GM12878 (cell line): ENCODE measurements around the gene CAMKMT. TPM values are rescaled to one million over a fixed set of nuclear protein-coding genes. Genes with fewer than 3 reads are reported as not detected.

ENCODE experiments used
- ATAC-seq: fragments of 200-7000 bp; cut with Tn5 transposase; 3 replicates; pipeline ENCODE4 v1.9.1; 2020; ENCODE audit warnings: mild to moderate bottlenecking, moderate library complexity
- BruUV-seq: library from RNA; stranded (reverse); fragments of 400-500 nt; replicated peaks from 2 replicates; lab custom pipeline; 2021; lab: Mats Ljungman, UMichigan
- CTCF ChIA-PET: fragments of 300-600 bp; sonication (Branson Sonifier 250); formaldehyde crosslinking; extraction: SDS; loops from one replicate; lab custom pipeline; 2021; ENCODE audit warnings: inconsistent platforms; lab: Yijun Ruan, JAX
- POLR2A ChIA-PET: fragments of 350-600 bp; formaldehyde crosslinking; extraction: SDS; loops from one replicate; lab custom pipeline; 2021; ENCODE audit warnings: inconsistent platforms; lab: Charles Lee
- RAD21 ChIA-PET: fragments of 300-600 bp; sonication (Branson Sonifier 250); formaldehyde crosslinking; loops from one replicate; lab custom pipeline; 2023; ENCODE audit warnings: antibody characterized with exemption; ENCODE audit not compliant: unreplicated experiment; lab: Charles Lee
- SMC1A ChIA-PET: fragments of 300-600 bp; sonication (Branson Sonifier 250); formaldehyde crosslinking; loops from one replicate; lab custom pipeline; 2023; ENCODE audit not compliant: unreplicated experiment, uncharacterized antibody; lab: Charles Lee
- DNase-seq: peaks from one replicate; pipeline ENCODE4 v3.0.0-alpha.2; 2011; ENCODE audit warnings: low read depth, low spot score
- FAIRE-seq: peaks from 3 replicates; lab custom pipeline; 2011; peaks lifted over from hg19 to GRCh38; lab: Jason Lieb, UNC
- H2AFZ ChIP-seq: 2 replicates; pipeline ENCODE4 v1.6.0; 2011; ENCODE audit warnings: low read depth, low read length, control low read depth; ENCODE audit not compliant: control insufficient read depth
- H3K27ac ChIP-seq: 2 replicates; pipeline ENCODE4 v1.5.1; 2011; ENCODE audit warnings: control low read depth; ENCODE audit not compliant: control insufficient read depth, insufficient read depth
- H3K27me3 ChIP-seq, 2 experiments: replicated peaks in 1 of 2; 2 replicates each; pipeline versions ENCODE4 v1.6.0 to v1.6.1; 2011; ENCODE audit warnings: low read length in 1 of 2; ENCODE audit not compliant: control insufficient read depth in 2 of 2, insufficient read depth in 2 of 2
- H3K36me3 ChIP-seq, 2 experiments: 2 replicates each; pipeline ENCODE4 v1.5.1; 2011; ENCODE audit warnings: low read length in 1 of 2; ENCODE audit not compliant: control insufficient read depth in 2 of 2, insufficient read depth in 2 of 2
- H3K4me1 ChIP-seq: 2 replicates; pipeline ENCODE4 v1.6.1; 2011; ENCODE audit warnings: mild to moderate bottlenecking, low read length, moderate library complexity, mixed read lengths; ENCODE audit not compliant: control insufficient read depth, insufficient read depth
- H3K4me2 ChIP-seq: 2 replicates; pipeline ENCODE4 v1.6.0; 2011; ENCODE audit warnings: control low read depth; ENCODE audit not compliant: control insufficient read depth, insufficient read depth
- H3K4me3 ChIP-seq: fragments of 200-600 bp; sonication (generic); 2 replicates; pipeline ENCODE4 v1.5.1; 2016
- H3K79me2 ChIP-seq: 2 replicates; pipeline ENCODE4 v1.6.0; 2011; ENCODE audit warnings: low read length; ENCODE audit not compliant: control insufficient read depth, insufficient read depth
- H3K9ac ChIP-seq: 2 replicates; pipeline ENCODE4 v1.8.0; 2011; ENCODE audit warnings: low read length, control low read depth, mixed read lengths; ENCODE audit not compliant: control insufficient read depth, insufficient read depth
- H3K9me3 ChIP-seq: replicated peaks from 3 replicates; pipeline ENCODE4 v1.5.1; 2011; ENCODE audit warnings: mild to moderate bottlenecking, low read length; ENCODE audit not compliant: control insufficient read depth, insufficient read depth
- H4K20me1 ChIP-seq: 2 replicates; pipeline ENCODE4 v1.6.0; 2011; ENCODE audit not compliant: control insufficient read depth, insufficient read depth
- BHLHE40 ChIP-seq, 2 experiments: fragments of 450-650 bp in 1 of 2; IDR thresholded peaks; 2 replicates each; pipeline ENCODE4 v1.6.1; 2011 to 2017; ENCODE audit warnings: low read depth in 2 of 2, borderline replicate concordance in 1 of 2, improper control_type of control experiment in 1 of 2, low read length in 1 of 2, mild to moderate bottlenecking in 1 of 2
- CHD4 ChIP-seq: fragments of 200-600 bp; sonication (generic); IDR thresholded peaks from 2 replicates; pipeline ENCODE4 v1.6.1; 2016; ENCODE audit warnings: mild to moderate bottlenecking
- CTCF ChIP-seq, 3 experiments: IDR thresholded peaks in 2 of 3; conservative IDR thresholded peaks in 1 of 3; 2 replicates each; pipeline ENCODE4 v1.5.1; 2011; ENCODE audit warnings: low read depth in 3 of 3, low read length in 3 of 3, mild to moderate bottlenecking in 3 of 3, control low read depth in 2 of 3, moderate library complexity in 2 of 3, inconsistent platforms in 1 of 3, mixed read lengths in 1 of 3; ENCODE audit not compliant: control insufficient read depth in 2 of 3, insufficient read depth in 1 of 3; ENCODE audit errors: extremely low read depth in 1 of 3
- DPF2 ChIP-seq: fragments of 450-650 bp; IDR thresholded peaks from 2 replicates; pipeline ENCODE4 v1.6.1; 2017; ENCODE audit warnings: mild to moderate bottlenecking
- MYB ChIP-seq: fragments of 150-350 bp; IDR thresholded peaks from 2 replicates; pipeline ENCODE4 v1.6.1; 2014; ENCODE audit warnings: mild to moderate bottlenecking, low read depth, low read length, borderline replicate concordance
- POLR2A ChIP-seq: IDR thresholded peaks from 2 replicates; pipeline ENCODE4 v1.6.1; 2011; ENCODE audit warnings: low read depth, mild to moderate bottlenecking, low read length
- POU2F2 ChIP-seq: IDR thresholded peaks from 3 replicates; pipeline ENCODE4 v1.6.1; 2011; ENCODE audit warnings: low read depth, mild to moderate bottlenecking, low read length, borderline replicate concordance
- SMARCA5 ChIP-seq: fragments of 450-650 bp; IDR thresholded peaks from 2 replicates; pipeline ENCODE4 v1.6.1; 2017; ENCODE audit warnings: mild to moderate bottlenecking
- SP1 ChIP-seq: IDR thresholded peaks from one replicate; pipeline ENCODE4 v1.6.1; 2011; ENCODE audit warnings: low read depth, low read length
- SREBF1 ChIP-seq: IDR thresholded peaks from 2 replicates; pipeline ENCODE4 v1.6.1; 2012; ENCODE audit warnings: mild to moderate bottlenecking, low read length
- USF1 ChIP-seq: IDR thresholded peaks from 2 replicates; pipeline ENCODE4 v1.6.1; 2011; ENCODE audit warnings: borderline replicate concordance, low read depth, mild to moderate bottlenecking, moderate library complexity, mixed read lengths, low read length; ENCODE audit not compliant: insufficient read depth; ENCODE audit errors: extremely low read length
- ZBED1 ChIP-seq: IDR thresholded peaks from 2 replicates; pipeline ENCODE4 v1.6.1; 2016; ENCODE audit warnings: borderline replicate concordance
- ZNF274 ChIP-seq: IDR thresholded peaks from one replicate; pipeline ENCODE4 v1.8.0; 2011; ENCODE audit not compliant: insufficient read length, insufficient read depth
- WGBS: methylation state at CpG from one replicate; pipeline ENCODE4 v1.1.6; 2016; ENCODE audit warnings: low lambda C conversion rate; ENCODE audit not compliant: insufficient replicate concordance, insufficient coverage; ENCODE audit errors: missing lambda C conversion rate; 5-methylcytosine and 5-hydroxymethylcytosine counted together
- in situ Hi-C: fragments of 300-500 bp; cut with MboI; formaldehyde crosslinking; loops from 9 replicates; pipeline ENCODE4 v1.14.3; 2018; ENCODE audit warnings: mixed read lengths
- intact Hi-C: fragments of 100-400 bp; cut with micrococcal nuclease; formaldehyde crosslinking; loops from one replicate; pipeline ENCODE4 v1.14.2; 2022; ENCODE audit not compliant: unreplicated experiment
- polyA plus RNA-seq, 11 experiments: library from polyadenylated mRNA; depleted of rRNA in 4 of 11; unstranded in 6 of 11; stranded (reverse) in 5 of 11; fragments of >200 nt; fragmentation: Nextera tagmentation in 4 of 11; fragmentation: Illumina TruSeq in 1 of 11; extraction: Ambion mirVana in 4 of 11; extraction: Trizol in 1 of 11; gene quantifications; 1 replicate in 1 of 11; 2 replicates in 10 of 11; pipeline versions ENCODE4 v1.2.1 to v1.2.3, GENCODE V29; 2011 to 2016; ENCODE audit warnings: inconsistent platforms in 2 of 11, missing spikeins in 2 of 11, low read depth in 1 of 11
- total RNA-seq, 4 experiments: library from RNA; depleted of rRNA in 3 of 4; stranded (reverse); fragments of >200 nt in 3 of 4; fragmentation: Illumina TruSeq in 1 of 4; extraction: Trizol in 1 of 4; gene quantifications; 2 replicates each; pipeline versions ENCODE4 v1.2.1 to v1.2.3, GENCODE V29; 2013 to 2021
- TF ChIP-seq, protein P1 (sequence below): fragments of 450-650 bp; IDR thresholded peaks from 2 replicates; pipeline ENCODE4 v1.6.1; 2017; ENCODE audit warnings: mild to moderate bottlenecking, low read depth, inconsistent platforms; ENCODE audit not compliant: poor library complexity, severe bottlenecking

CAMKMT gene
- total and polyA plus RNA-seq, 10 of the 15 experiments (the other 5 are each of a cell fraction or from before 2014, with no cell fraction given), result 2.7 to 16.0 (median 11.8) TPM

DNA sequence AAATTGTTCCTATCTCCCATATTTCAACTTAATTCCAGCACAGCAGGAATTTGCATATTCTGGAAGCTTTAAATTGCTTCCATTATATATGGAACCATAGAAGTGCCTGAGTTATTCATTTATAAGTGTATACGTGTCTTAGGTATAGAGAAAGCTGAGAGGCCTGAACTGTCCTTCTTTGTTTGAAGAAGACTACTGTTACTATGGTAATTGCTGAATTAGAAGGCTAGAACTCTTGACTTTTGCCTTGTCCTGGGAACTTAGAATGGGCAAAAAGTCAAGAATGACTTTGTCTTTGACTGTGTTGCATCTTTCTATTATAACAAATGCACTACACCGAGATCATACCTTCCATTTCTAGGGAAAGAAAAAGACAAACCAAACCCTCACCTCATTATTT, 15.7 kb downstream of the CAMKMT start:
- intact Hi-C loops, result no loop called here
- H2AFZ ChIP-seq, result no peak overlapping the region
- BruUV-seq, result no TSS peak
- FAIRE-seq, result no peak
- H4K20me1 ChIP-seq, result no peaks in the 10 kb centered on the region
- H3K9me3 ChIP-seq, result no peaks in the 10 kb centered on the region
- no peaks in the 10 kb centered on the region for H3K27me3 ChIP-seq
- no peak overlapping the region for H3K9ac ChIP-seq
- H3K79me2 ChIP-seq, result no peaks in the 10 kb centered on the region
- no peak overlapping the region for H3K4me3 ChIP-seq
- ChIA-PET RAD21 (interaction anchor here (0.6 kb wide), 1 partner anchor 14 kb away, joined by 5 read pairs; no protein-coding TSS in a partner anchor), POLR2A (interaction anchor here (2.2 kb wide), 1 partner anchor 15 kb away, joined by 8 read pairs; the partner anchor contains the start of genes CAMKMT and PREPL), SMC1A (interaction anchor here (0.6 to 1.5 kb wide), 5 partner anchors 10 to 30 kb away, joined by 3 read pairs; no protein-coding TSS in a partner anchor), CTCF (interaction anchor here (0.6 to 1.8 kb wide), 6 partner anchors 11 to 393 kb away, joined by 3 to 6 read pairs (median 3); no protein-coding TSS in a partner anchor)
- H3K4me1 ChIP-seq, result no peaks in the 10 kb centered on the region
- no peak for DNase-seq
- in situ Hi-C loops, result no loop called here
- no peak for ATAC-seq
- H3K4me2 ChIP-seq, result no peak overlapping the region
- WGBS, result 93% methylated on average over 2 of the region's 2 CpGs
- H3K36me3 ChIP-seq, result peaks cover 0 to 3% of the 10 kb centered on the region in 2 experiments; a peak in 1 of 4 replicates
- TF ChIP-seq CHD4 (no peak), BHLHE40 (IDR thresholded peaks at IDR 0.05; ENCODE audit: borderline replicate concordance in 1 of 2, low read depth in 2 of 2, low read length in 1 of 2) (no peak), MYB (no peak), POLR2A (no peak), ZBED1 (no peak), SMARCA5 (no peak), CTCF (IDR thresholded peaks at IDR 0.05 in 2 of 3, conservative IDR thresholded peaks at IDR 0.05 in 1 of 3; ENCODE audit: control insufficient read depth in 2 of 3, extremely low read depth in 1 of 3, insufficient read depth in 1 of 3, low read depth in 3 of 3, low read length in 3 of 3) (no peak), POU2F2 (no peak), USF1 (no peak), SREBF1 (no peak), DPF2 (no peak), ZNF274 (no peak), SP1 (no peak)
- TF ChIP-seq, protein P1, sequence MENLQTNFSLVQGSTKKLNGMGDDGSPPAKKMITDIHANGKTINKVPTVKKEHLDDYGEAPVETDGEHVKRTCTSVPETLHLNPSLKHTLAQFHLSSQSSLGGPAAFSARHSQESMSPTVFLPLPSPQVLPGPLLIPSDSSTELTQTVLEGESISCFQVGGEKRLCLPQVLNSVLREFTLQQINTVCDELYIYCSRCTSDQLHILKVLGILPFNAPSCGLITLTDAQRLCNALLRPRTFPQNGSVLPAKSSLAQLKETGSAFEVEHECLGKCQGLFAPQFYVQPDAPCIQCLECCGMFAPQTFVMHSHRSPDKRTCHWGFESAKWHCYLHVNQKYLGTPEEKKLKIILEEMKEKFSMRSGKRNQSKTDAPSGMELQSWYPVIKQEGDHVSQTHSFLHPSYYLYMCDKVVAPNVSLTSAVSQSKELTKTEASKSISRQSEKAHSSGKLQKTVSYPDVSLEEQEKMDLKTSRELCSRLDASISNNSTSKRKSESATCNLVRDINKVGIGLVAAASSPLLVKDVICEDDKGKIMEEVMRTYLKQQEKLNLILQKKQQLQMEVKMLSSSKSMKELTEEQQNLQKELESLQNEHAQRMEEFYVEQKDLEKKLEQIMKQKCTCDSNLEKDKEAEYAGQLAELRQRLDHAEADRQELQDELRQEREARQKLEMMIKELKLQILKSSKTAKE, result no peak
- TF ChIP-seq, all 136 proteins: peak for 0
- no peak overlapping the region for H3K27ac ChIP-seq
